Stimulated activated effector memory CD8-positive, alpha-beta T cell treated with anti-CD3 and anti-CD28 coated beads, Interleukin-12 subunit alpha, Interleukin-12 subunit beta, amount 100 ng/mL, for 72 hours (primary cell): Measurements from ENCODE around the gene C1QTNF4.

Source experiments
- ATAC-seq: fragments of 150-1000 bp; cut with Tn5 transposase; 2 replicates; pipeline ENCODE4 v1.10.0; 2021
- DNase-seq, 2 donors: peaks; one replicate each; pipeline ENCODE4 v3.0.0; 2021 to 2022; ENCODE audit warnings: low spot score in 2 of 2
- H3K27ac Mint-ChIP-seq: one replicate; pipeline ENCODE4 v1.8.0; 2022; ENCODE audit warnings: mild to moderate bottlenecking, mixed read lengths
- H3K36me3 Mint-ChIP-seq: one replicate; pipeline ENCODE4 v1.8.0; 2022; ENCODE audit warnings: mild to moderate bottlenecking, mixed read lengths
- H3K4me1 Mint-ChIP-seq: one replicate; pipeline ENCODE4 v1.8.0; 2022; ENCODE audit warnings: mixed read lengths
- H3K4me3 Mint-ChIP-seq: one replicate; pipeline ENCODE4 v1.8.0; 2022; ENCODE audit warnings: mild to moderate bottlenecking, mixed read lengths
- H3K9me3 Mint-ChIP-seq: one replicate; pipeline ENCODE4 v1.8.0; 2022; ENCODE audit warnings: mixed read lengths

Gene C1QTNF4

DNA sequence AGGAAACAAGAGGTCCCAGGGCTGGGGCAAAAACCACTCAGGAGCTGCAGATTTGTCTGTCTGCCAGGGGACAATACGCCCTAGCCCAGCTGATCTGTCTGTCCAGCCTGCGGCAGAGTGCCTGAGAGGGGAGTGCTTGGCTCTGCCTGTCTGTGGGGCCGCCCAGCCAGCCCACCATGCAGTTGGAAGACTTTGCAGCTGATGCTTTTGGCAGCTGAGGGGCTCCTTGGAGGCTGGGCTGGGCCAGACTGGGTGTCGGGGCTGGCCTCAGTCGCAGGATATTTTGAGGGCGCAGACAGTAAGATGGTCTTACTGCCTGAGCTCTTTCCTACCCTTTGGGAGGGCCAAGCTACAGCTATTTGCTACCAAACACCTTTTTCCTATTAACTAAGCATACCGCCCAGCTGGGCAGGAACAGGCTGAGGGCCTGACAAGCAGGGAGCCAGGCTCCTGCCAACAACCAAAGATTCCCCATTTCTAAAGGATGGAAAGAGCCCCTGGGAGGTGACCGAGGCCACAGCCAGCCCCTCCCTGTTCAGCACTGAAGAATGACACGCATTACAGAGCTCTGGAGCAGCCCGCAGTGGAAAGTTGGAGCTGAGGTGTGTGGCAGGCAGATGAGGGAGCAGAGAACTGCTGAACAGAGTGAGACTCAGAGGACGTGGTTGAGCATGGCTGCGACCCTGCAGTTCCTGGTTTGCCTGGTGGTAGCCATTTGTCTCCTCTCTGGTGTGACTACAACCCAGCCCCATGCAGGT lies 7.9 kb downstream of the C1QTNF4 start, which contains the start of gene FAM180B:
FAM180B (plus strand) TSS at position 581 of the 758 bp plus-strand sequence; CDS start at position 672, 91 bp downstream.
- peaks cover 44% of the 10 kb centered on the region for H3K36me3 Mint-ChIP-seq
- DNase-seq (no peak), ATAC-seq (no peak)
- no peaks in the 10 kb centered on the region for H3K9me3 Mint-ChIP-seq
- peak within 1 kb of the TSS; percentile 74 for H3K27ac Mint-ChIP-seq
- no peak within 1 kb of the TSS for H3K4me3 Mint-ChIP-seq
- H3K4me1 Mint-ChIP-seq = peaks cover 7% of the 10 kb centered on the region

DNA sequence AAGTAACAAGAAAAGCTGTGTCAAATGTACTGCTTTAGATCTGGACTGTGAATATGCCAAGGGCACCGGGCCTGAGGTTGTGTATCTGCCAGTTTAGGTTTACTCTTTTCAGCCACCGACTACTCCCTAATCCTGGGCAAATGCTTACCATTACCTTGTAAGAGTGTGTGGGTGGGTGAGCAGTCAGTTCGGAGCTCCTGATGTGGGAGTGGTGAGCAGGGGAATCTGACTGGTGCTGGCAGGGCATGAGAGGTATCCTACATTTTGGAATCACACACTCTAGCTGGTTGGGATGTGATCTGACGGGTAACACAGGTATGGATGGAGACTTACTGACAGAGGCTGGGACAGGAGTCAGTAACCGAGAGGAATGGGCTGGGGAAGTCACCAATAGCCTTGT lies 10.4 kb downstream of the C1QTNF4 start:
- no peaks in the 10 kb centered on the region for H3K9me3 Mint-ChIP-seq
- DNase-seq (no peak), ATAC-seq (no peak)
- no peak overlapping the region for H3K4me3 Mint-ChIP-seq
- no peak overlapping the region for H3K27ac Mint-ChIP-seq
- H3K4me1 Mint-ChIP-seq = peaks cover 22% of the 10 kb centered on the region
- peaks cover 66% of the 10 kb centered on the region for H3K36me3 Mint-ChIP-seq

DNA sequence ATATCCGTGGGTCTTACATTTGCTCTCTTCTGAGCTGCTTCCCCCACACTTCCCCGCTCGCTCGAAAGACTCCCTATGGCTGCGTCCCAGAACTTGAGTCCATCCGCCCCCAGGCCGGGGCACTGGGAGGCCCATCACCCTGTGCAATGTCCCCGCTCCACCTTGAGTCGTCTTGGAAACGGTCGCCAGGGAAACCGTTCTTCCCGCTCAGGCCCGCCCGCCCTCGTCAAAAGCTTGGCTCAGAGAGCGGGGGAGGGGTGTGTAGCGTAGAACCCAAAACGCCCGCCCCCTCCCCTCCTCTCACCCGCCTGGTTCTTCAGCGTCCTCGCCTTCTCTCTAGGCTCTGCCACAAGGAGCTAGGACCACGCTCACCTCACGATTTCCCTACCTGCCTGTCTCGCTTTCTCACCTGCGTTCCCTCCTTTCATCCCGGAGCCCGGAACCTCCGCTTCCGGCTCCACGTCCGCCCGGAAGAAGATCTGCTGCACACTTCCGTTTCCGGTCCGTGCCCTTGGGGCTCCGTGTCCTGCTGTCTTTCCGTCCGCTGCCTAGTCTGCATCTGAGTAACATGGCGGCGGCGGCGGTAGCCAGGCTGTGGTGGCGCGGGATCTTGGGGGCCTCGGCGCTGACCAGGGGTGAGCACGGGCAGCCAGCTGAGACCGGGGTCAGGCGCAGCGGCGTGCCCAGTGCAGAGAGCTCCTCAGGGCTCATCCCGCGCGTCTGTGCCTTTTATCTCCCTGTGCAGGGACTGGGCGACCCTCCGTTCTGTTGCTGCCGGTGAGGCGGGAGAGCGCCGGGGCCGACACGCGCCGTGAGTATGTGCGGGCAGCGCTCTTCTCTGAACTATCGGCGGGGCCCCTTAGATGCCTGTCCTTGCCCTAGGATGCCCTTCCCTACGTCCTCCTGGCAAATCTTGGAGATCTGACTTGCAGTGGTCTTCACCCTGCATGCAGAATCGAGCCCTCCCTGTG lies 15.4 kb downstream of the C1QTNF4 start, which contains the start of the genes KBTBD4 and NDUFS3:
KBTBD4 (minus strand) TSS at position 447 of the 971 bp plus-strand sequence; CDS start at position 428, 19 bp downstream.
NDUFS3 (plus strand) TSS at position 551 of the 971 bp plus-strand sequence; CDS start at position 569, 18 bp downstream.
- H3K9me3 Mint-ChIP-seq = no peaks in the 10 kb centered on the region
- H3K4me1 Mint-ChIP-seq = peaks cover 38% of the 10 kb centered on the region
- H3K4me3 Mint-ChIP-seq = peak within 1 kb of the TSS; percentile 100
- H3K27ac Mint-ChIP-seq = peak within 1 kb of the TSS; percentile 100
- DNase-seq = peak; percentile 95 to 96
- ATAC-seq = peak; percentile 98
- H3K36me3 Mint-ChIP-seq = peaks cover 94% of the 10 kb centered on the region

DNA sequence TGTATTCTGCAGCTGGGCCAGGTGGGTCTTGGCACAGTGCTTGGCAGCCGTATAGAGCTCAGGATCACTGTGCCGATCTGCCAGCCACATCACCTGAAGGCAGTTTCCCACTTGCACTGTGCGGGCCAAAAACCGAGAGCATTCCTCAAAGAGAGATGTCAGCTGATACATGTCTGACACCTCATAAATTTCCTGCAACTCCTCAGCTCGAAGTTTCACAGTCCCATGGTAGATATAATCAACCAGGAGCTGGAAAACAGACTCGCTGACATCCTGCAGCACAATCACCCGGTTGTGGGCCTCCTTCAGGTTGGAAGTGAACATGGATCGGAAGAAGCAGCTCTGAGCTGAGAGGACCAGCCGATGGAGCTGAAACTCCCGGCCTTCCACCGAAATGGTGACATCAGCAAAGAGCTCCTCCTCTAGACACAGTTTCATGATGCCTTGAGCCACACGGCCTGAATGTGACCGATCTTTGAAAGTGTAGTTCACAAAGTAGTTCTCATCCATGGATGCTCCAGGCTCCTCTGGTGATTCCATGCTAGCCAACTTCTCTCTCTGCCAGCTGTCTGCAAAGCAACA lies 16.7 kb downstream of the C1QTNF4 start:
- peaks cover 33% of the 10 kb centered on the region for H3K4me1 Mint-ChIP-seq
- ATAC-seq = no peak
- DNase-seq = no peak
- H3K4me3 Mint-ChIP-seq = peak overlapping the region; percentile 100
- peaks cover 94% of the 10 kb centered on the region for H3K36me3 Mint-ChIP-seq
- no peaks in the 10 kb centered on the region for H3K9me3 Mint-ChIP-seq
- peak overlapping the region; percentile 100 for H3K27ac Mint-ChIP-seq

DNA sequence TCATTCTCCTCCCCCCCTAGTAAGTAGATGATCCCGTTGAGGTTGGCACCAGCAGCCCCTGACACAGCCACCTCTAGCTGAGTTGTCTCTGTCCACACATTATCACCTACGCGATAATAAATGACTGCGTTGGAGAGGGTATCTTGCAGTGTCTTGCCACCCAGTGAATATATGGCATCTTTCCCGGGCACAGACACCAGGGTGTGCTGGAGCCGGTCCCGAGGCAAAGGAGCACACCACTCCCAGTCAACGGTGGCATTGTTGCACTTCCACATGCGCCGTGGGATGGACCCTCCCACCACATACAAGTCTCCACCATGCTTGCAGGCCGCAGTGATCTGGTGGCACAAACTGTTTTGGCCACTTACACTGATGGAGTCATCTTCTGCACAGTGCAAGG lies 20.9 kb downstream of the C1QTNF4 start:
- no peak overlapping the region for H3K27ac Mint-ChIP-seq
- DNase-seq (no peak), ATAC-seq (no peak)
- H3K9me3 Mint-ChIP-seq = no peaks in the 10 kb centered on the region
- peaks cover 92% of the 10 kb centered on the region for H3K36me3 Mint-ChIP-seq
- H3K4me1 Mint-ChIP-seq = peaks cover 13% of the 10 kb centered on the region
- H3K4me3 Mint-ChIP-seq = no peak overlapping the region

DNA sequence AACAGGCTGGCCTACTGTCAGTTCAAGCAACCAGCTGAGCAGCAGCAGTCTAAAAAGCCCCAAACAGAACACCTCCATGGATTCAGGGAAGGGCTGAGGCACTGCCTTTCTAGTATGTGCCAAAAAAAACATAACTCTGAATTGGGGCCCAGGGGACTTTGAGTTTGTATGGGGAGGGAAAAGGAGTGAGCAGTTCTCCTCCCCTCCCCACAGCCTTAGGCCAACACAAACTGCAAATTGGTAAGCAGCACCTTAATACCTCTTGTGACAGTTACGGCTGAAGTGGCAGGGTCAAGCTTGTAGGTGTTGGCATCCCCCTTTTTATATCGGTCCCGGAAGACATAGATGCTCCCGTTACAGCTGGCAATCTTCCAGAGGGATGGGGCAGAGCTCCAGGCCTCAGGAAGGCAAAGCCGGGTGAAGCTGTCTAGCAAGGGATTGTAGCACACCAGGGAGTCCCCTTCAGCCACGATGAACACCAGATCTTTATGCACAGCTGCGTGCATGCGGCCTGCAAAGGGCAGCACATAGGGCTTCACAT lies 21.4 kb downstream of the C1QTNF4 start:
- H3K36me3 Mint-ChIP-seq = peaks cover 88% of the 10 kb centered on the region

DNA sequence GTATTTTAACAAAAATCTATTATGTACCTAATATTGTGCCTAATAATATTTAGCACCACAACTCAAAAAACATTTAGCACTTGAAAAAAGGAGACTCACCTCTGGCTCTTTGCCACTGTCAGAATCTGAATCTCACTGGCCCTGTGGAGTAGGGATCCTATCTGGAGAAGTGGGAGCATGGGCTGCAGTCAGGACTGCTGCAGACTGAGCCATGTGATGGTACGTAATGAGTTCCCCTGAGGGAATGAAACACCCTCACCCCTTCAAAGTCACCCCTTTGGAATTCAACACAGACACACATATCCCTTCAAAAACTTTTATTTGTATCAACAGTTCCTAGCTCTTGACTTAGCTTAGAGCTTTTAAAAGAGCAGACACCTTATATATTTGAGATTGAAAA lies 22.3 kb downstream of the C1QTNF4 start:
- peaks cover 81% of the 10 kb centered on the region for H3K36me3 Mint-ChIP-seq
- no peak for ATAC-seq

More for the DNA sequence above, 21.4 kb downstream of the C1QTNF4 start:
- Mint-ChIP-seq H3K4me3 (no peak overlapping the region), H3K9me3 (no peaks in the 10 kb centered on the region), H3K27ac (peak overlapping the region; percentile 58), H3K4me1 (peaks cover 10% of the 10 kb centered on the region)
- DNase-seq (no peak), ATAC-seq (no peak)

DNA sequence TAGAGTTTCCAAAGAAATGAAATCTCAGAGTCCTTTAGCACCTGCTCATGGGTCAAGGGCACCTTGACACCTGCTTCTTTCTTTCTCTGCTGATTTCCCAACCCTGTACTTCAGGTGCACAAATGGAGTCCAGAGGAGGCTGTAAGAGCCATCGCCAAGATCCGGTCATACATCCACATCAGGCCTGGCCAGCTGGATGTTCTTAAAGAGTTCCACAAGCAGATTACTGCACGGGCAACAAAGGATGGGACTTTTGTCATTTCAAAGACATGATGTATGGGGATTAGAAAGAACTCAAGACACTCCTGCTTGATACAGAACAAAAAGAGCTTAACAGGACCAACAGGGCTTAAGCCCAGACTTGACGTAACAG lies 22.9 kb downstream of the C1QTNF4 start:
- Mint-ChIP-seq H3K9me3 (no peaks in the 10 kb centered on the region), H3K36me3 (peaks cover 76% of the 10 kb centered on the region), H3K27ac (peak overlapping the region; percentile 58), H3K4me3 (no peak overlapping the region), H3K4me1 (no peaks in the 10 kb centered on the region)
- no peak for ATAC-seq
- no peak for DNase-seq

More for the DNA sequence above, 22.3 kb downstream of the C1QTNF4 start:
- H3K27ac Mint-ChIP-seq = peak overlapping the region; percentile 58
- H3K9me3 Mint-ChIP-seq = no peaks in the 10 kb centered on the region
- H3K4me1 Mint-ChIP-seq = peaks cover 2% of the 10 kb centered on the region
- DNase-seq = no peak
- no peak overlapping the region for H3K4me3 Mint-ChIP-seq

DNA sequence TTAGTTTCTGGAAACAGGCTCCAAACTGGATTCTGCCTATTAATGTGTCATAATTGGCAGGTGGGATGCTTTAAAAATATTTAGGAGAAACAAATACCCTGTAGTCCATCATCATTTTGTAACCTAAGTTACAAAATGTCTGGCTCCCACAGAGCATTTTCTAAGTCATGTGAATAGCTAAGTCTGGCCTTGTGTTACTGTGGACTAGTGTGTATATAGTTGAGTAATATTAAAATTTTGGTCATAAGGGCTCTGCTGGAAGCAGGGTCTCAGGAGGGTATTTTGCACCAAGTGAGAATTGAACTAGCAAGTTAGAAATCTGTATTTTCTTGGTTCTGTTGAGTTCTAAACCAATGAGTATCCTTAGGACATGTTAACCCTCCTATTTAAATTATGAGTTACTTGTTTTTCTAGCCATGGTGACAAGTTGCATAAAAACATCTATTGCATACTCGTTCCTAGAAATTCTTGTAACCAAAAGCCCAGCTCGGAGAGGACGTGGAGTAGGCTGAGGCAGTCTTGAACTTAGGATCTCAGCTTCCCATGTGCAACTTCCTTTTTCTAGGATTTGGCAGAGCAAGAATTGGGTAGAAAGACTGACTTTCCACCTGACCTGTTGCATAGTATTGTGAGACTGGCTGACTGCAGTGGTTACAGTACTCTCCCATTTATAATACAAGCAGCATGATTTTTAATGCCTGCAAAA lies 23.4 kb downstream of the C1QTNF4 start:
- H3K36me3 Mint-ChIP-seq = peaks cover 70% of the 10 kb centered on the region

DNA sequence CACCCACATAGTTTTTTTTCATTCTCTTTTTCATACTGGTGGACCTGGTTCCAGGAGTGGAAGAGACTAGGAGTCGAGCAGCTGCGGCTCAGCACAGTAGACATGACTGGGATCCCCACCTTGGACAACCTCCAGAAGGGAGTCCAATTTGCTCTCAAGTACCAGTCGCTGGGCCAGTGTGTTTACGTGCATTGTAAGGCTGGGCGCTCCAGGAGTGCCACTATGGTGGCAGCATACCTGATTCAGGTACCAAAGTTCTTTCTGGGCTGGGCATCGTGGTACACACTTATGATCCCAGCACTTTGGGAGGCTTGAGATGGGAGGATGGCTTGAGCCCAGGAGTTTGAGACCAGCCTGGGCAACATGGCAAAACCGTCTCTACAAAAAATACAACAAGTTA lies 24.6 kb downstream of the C1QTNF4 start:
- DNase-seq (no peak), ATAC-seq (no peak)
- H3K4me1 Mint-ChIP-seq = peaks cover 6% of the 10 kb centered on the region
- H3K4me3 Mint-ChIP-seq = no peak overlapping the region
- H3K36me3 Mint-ChIP-seq = peaks cover 59% of the 10 kb centered on the region
- H3K27ac Mint-ChIP-seq = no peak overlapping the region
- H3K9me3 Mint-ChIP-seq = no peaks in the 10 kb centered on the region

More for the DNA sequence above, 23.4 kb downstream of the C1QTNF4 start:
- ATAC-seq (no peak), DNase-seq (no peak)
- Mint-ChIP-seq H3K9me3 (no peaks in the 10 kb centered on the region), H3K4me1 (no peaks in the 10 kb centered on the region), H3K27ac (peak overlapping the region; percentile 58), H3K4me3 (no peak overlapping the region)

DNA sequence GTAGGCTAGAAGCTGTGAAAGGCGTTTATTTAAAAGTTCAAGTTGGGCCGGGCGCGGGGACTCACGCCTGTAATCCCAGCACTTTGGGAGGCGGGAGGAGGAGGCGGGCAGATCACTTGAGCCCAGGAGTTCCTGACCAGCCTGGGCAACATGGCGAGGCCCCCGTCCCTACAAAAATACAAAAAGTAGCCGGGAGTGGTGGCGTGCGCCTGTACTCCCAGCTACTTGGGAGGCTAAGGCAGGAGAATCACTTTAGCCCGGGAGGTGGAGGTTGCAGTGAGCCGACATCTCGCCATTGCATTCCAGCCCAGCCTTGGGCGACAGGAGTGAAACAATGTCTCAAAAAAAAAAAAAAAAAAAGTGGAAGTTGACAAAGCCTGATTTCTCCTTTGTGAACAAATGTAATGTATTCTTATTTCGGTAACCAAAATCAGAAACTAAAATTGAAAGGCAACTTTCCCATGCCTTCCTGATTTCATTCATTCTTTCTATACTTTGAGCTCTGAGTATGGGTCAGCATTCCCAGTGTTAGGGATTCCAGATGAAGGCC lies 28.0 kb downstream of the C1QTNF4 start:
- Mint-ChIP-seq H3K27ac (peak overlapping the region; percentile 92), H3K4me3 (peak overlapping the region; percentile 78), H3K9me3 (no peaks in the 10 kb centered on the region), H3K36me3 (peaks cover 25% of the 10 kb centered on the region), H3K4me1 (peaks cover 7% of the 10 kb centered on the region)
- DNase-seq = no peak
- no peak for ATAC-seq

DNA sequence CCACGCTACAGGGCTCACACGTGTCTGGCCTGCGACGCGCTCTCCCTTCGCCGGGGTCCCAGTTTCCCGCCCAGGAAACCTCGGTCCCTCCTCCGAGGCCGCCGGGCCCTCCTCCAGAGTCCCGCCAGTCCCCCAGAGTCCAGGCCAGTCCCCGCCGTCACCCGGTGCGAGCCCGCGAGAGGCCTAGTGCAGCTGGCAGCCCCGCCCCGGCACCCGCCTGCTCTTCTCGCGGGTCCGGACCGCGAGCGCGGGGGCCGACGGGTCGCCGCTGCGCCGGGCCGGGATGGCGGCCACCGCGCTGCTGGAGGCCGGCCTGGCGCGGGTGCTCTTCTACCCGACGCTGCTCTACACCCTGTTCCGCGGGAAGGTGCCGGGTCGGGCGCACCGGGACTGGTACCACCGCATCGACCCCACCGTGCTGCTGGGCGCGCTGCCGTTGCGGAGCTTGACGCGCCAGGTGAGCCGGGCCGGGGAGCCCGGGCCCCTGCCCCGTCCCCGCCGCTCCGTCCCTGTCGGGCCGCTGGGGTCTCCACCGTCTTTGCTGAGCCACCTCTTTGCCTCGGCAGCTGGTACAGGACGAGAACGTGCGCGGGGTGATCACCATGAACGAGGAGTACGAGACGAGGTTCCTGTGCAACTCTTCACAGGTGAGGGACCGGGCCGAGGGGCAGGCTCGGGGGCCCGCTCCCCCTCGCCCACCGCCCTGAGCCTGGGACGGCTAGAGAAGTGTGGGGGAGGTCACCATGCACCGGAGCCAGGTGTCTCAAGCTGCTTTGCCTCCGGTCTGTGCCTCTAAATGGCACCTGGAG lies 28.7 kb downstream of the C1QTNF4 start, which contains the start of gene PTPMT1:
PTPMT1 (plus strand) TSS at position 260 of the 809 bp plus-strand sequence; CDS start at position 284, 24 bp downstream.
- peaks cover 18% of the 10 kb centered on the region for H3K36me3 Mint-ChIP-seq
- DNase-seq (peak; percentile 61 to 84), ATAC-seq (peak; percentile 96)
- no peaks in the 10 kb centered on the region for H3K9me3 Mint-ChIP-seq
- peak within 1 kb of the TSS; percentile 92 for H3K27ac Mint-ChIP-seq
- peaks cover 7% of the 10 kb centered on the region for H3K4me1 Mint-ChIP-seq
- peak within 1 kb of the TSS; percentile 78 for H3K4me3 Mint-ChIP-seq

DNA sequence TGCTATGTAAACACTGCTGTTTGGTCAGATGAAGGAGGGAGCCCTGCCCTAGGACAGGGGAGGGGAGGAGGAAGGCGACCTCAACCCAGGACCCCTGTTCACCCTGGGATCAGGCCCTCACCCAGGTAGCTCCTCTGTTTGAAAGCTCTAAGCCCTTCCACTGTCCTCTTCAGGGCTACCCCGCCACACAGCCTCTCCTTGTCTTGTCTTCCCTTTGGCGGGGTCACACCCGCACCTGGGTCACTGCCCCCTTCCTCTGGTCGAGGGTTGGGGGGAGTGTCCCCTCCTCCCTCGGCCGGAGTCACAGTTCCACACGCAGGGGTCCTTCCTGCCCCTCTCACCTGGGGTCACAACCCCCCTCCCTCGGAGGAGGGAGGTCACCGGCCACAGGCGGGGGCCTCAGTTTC lies 29.3 kb downstream of the C1QTNF4 start:
- Mint-ChIP-seq H3K9me3 (no peaks in the 10 kb centered on the region), H3K27ac (peak overlapping the region; percentile 92), H3K4me3 (peak overlapping the region; percentile 78), H3K4me1 (peaks cover 7% of the 10 kb centered on the region), H3K36me3 (peaks cover 12% of the 10 kb centered on the region)
- ATAC-seq (peak; percentile 3), DNase-seq (peak in 1 of 2 donors; percentile 3)
